Putamen (tissue), 1 donor: ENCODE measurements around the gene VEZT.
"Not testable (repeated sequence)": the region's sequence is repeated elsewhere in the genome, so short reads cannot be mapped to it uniquely, and the experiment has no call there.

Source experiments
- DNase-seq: peaks from one replicate; pipeline ENCODE4 v3.0.0-alpha.2; 2016; ENCODE audit warnings: low spot score

VEZT gene

DNA sequence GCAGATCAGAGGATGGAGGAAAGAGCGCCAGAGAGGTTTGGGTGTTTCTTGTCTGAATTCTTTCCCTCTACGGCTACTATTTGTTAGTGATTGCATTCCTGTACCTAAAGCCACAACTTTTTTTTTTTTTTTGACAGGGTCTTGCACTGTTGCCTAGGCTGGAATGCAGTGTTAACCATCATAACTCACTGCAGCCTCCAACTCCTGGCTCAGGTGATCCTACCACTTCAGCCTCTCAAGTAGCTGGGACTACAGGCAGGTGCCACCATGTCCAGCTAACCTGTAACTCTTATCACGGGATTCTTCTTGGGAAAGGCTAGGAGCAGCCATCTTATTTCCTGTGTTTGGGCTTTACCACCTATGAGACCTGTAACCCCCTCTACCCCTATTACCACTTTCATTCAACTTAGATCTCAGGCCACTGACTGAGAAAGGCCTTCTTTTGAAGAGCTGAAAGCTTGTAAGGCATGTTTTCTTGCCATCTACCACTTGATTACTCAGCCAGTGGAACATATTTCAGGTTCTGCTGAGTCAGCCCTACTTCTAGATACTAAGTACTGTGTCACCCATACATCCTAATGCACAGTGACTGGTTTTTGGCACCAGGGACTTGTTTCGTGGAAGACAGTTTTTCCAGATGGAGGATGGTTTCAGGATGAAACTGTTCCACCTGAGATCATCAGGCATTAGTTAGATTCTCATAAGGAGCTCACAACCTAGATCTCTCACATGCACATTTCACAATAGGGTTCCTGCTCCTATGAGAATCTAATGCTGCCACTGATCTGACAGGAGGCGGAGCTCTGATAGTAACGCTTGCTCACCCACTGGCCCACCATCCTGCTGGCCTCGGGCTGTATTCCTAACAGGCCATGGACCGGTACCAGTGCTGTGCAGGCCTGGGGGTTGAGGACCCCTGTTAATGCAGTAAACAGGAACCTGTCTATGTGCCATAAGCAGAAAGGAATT lies 6.9 kb downstream of the VEZT start:
- DNase-seq = no peak

GRCh38 chr12:95225645-95226212 lies 8.1 kb downstream of the VEZT start:
- DNase-seq = no peak

- no peak for DNase-seq
Measured at GRCh38 chr12:95227818-95228356, 10.3 kb downstream of the VEZT start.

GRCh38 chr12:95228617-95229016 lies 11.0 kb downstream of the VEZT start:
- no peak for DNase-seq

DNA sequence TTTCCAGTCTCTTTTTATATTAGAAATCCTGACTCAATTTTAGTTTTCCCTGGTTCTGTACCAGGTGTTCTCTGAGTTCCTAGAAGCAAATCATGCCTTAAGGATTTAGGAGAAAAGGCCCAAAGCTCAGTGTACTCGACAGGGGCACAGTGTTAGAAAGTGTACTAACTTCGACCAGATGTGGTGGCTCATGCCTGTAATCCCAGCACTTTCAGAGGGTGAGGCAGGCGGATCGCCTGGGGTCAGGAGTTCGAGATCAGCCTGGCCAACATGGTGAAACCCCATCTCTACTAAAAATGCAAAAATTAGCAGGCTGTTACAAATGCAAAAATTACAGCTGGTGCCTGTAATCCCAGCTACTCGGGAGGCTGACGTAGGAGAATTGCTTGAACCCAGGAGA lies 12.0 kb downstream of the VEZT start:
- no peak for DNase-seq

- no peak for DNase-seq
Measured at GRCh38 chr12:95230313-95230712, 12.7 kb downstream of the VEZT start.

DNA sequence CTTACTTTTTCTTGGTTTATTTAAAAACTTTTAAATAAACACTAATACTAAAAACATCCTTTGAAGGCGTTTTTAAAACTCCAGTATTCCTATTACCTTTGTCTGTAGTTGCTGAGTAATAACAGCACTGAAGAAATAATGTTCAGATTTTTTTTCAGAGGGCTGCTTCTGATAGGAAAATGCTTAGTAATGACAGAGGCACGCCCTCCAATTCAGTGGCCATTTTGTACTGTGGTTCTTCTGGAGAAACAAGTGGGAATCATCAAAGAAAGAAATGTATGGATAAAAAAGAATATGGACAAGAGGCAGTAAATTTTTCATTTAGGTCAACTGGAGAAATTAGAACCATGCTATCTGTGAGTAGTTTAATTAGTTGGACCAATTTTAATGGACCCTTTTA lies 13.6 kb downstream of the VEZT start:
- DNase-seq = no peak

DNA sequence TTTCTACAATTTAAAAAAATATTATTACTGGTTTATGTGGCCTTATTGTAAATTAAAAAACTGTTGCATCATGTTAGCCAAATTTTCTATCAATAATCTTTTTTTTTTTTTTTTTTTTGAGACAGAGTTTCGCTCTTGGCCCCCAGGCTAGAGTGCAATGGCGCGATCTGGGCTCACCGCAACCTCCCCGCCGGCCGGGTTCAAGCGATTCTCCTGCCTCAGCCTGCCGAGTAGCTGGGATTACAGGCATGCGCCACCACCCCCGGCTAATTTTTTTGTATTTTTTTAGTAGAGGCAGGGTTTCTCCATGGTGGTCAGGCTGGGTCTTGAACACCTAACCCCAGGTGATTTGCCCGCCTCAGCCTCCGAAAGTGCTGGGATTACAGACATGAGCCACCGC lies 16.6 kb downstream of the VEZT start:
- not testable (repeated sequence) for DNase-seq

DNA sequence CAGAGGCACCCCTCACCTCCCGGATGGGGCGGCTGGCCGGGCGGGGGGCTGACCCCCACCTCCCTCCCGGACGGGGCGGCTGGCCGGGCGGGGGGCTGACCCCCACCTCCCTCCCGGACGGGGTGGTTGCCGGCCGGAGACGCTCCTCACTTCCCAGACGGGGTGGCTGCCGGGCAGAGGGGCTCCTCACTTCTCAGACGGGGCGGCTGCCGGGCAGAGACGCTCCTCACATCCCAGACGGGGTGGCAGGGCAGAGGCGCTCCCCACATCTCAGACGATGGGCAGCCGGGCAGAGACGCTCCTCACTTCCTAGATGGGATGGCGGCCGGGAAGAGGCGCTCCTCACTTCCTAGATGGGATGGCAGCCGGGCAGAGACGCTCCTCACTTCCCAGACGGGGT lies 18.0 kb downstream of the VEZT start:
- DNase-seq = not testable (repeated sequence)

GRCh38 chr12:95237315-95237714 lies 19.7 kb downstream of the VEZT start:
- no peak for DNase-seq

GRCh38 chr12:95238150-95238549 lies 20.5 kb downstream of the VEZT start:
- no peak for DNase-seq

DNA sequence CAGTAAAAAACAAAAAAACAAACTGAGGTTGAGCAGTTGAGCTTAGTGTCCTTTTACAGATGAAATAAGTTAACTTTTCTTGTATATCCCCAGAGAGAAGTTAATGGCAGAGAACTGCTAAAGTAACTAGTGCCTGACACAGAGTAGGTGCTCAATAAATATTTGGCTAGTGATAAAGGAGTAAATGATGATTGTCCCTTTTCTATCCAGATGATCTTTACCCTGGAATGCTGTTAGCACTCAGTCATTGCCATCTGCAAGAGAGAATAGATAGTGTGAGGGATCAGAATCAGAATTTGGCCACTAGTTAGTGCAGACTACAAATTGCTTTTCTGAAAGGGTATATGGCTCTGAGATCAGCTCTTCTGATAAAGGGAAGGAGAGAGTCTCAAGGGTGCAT lies 21.6 kb downstream of the VEZT start:
- DNase-seq = no peak

GRCh38 chr12:95239835-95240234 lies 22.2 kb downstream of the VEZT start:
- DNase-seq = not testable (repeated sequence)

DNA sequence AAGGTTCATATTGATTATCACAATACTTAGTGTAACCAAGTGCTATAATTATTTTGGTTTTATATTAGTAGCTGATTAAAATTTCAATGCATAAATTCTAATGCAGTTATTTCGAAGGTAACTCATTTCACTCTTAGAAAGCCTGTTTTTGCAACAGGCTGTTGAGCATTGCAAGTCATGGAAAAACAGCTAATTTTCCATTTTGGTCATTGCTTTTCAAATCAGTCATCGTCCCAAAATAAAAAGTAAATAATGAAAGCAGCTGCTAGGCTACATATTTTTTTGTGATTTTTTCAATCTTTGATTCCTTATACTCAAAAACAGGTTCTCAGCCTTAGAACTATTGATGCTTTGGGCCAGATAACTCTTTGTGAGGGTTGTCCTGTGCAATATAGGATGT lies 22.9 kb downstream of the VEZT start:
- no peak for DNase-seq

- not testable (repeated sequence) for DNase-seq
Measured at GRCh38 chr12:95241138-95241537, 23.5 kb downstream of the VEZT start.

DNA sequence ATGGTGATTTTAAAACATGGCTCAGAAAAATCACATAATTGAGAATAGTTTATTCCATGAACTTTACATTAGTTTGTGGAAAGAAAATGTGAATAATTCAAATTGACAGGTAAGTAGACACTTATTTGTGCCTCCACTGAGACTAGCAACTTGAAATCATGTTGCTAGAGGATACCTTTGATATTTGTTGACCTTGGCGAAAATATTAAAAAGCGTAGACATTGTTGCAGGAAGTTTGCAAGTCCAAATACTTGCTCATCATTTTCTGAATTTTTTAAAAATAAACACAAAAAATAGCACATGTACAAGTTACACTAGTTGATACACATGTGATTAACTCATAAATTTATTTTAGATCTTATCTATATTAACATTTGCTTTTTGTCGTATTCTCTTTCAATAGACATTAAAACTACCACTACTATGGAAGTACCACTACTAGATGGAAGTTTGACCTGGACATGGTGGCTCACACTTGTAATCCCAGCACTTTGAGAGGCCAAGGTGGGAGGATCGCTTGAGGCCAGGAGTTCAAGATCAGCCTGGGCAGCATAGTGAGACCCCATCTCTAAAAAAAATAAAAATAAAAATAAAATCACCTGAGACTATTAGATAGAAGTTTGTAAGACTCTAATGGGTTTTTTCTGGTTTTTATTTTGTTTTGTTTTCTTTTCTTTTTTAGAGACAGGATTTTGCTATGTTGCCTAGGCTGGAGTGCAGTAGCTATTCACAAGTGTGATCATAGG lies 24.3 kb downstream of the VEZT start:
- no peak for DNase-seq

- no peak for DNase-seq
Measured at GRCh38 chr12:95243497-95244183, 26.0 kb downstream of the VEZT start.

DNA sequence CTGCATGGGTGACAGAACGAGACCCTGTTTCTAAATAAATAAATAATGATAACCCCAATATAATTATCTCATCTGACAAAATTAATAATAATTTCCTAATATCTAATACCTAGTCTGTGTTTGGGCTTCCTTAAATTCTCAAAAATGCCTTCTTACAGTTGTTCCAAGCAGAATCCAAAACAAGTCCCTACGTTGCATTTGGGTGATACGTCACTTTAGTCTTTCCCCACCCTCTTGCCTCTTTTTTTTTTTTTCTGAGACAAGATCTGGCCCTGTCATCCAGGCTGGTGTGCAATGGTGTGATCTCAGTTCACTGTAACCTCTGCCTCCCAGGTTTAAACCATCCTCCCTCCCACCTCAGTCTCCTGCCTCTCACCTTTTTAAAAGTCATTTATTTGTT lies 26.7 kb downstream of the VEZT start:
- DNase-seq = no peak

DNA sequence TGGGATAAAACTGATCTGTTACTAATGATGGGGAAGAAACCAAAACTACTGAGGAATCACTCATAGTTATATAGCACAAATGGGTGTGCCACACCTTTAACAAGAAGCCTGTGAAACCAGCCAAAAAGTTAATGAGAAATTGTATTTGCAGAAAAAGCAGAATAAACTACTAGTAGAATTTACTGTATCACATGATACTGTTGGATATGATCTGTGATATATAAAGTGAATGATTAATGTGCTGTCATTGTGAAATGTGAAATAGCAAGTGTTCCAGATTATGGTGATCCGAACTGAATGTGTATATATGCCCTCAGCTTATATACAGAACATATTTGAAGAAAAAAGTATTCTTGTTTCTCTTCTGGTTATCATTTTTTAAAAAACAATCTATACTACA lies 30.5 kb downstream of the VEZT start:
- DNase-seq = no peak

DNA sequence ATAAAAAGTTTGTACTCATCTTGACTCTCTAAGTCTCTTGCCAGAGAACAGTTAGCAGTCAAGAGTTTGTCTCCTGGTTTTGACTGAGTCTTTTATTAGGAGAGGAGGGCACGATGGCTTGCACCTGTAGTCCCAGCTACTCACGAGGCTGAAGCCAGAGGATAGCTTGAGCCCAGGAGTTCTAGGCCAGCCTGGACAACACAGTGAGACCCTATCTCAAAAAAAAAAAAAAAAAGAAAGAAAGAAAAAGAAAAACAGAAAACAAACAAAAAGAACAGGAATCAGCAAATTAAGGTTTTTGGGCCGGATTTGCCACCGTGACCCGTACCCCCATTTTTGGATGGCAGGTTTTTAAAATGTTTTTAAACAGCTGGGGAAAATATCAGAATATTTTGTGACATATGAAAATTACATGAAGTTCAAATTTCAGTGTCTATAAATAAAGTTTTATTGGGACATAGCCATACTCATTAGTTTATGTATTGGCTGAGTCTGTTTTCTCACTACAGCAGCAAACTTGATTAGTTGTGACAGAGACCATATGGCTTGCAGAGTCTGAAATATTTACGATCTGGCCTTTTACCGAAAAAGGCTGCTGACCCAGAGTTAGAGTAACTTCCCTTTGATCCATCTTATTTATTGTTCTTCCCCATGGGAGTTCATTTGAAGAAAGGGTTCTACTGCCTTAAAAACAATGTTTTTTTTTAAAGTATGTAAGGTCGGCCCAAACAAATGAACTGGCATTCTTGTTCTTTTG lies 31.2 kb downstream of the VEZT start:
- no peak for DNase-seq

DNA sequence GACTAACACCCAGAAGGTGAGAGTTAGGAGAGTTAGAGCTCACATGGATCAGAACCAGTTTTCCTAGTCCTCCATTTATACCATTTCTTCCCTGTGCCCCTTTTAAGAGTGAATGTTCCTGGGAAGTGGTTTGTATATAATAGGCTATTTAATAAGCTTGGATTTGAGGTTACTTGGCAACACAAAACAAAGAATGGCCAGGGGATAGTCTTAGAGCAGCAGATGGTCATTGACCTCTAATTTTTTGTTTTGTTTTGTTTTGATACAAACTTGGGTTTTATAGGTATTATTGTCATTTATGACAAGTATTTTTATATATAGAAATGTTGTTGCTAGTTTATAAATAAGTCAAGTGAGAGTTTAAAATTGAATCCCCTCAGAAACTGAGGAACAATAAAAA lies 35.8 kb downstream of the VEZT start:
- no peak for DNase-seq
